HCT116 (cell line): Measurements from ENCODE around the gene SYTL5.

ENCODE experiments used
- CBX3 ChIP-seq: IDR thresholded peaks from 2 replicates; pipeline ENCODE4 v1.6.1; 2012; ENCODE audit warnings: low read depth
- CTCF ChIP-seq, 3 experiments: fragments of 200-600 bp in 1 of 3; sonication (generic) in 1 of 3; IDR thresholded peaks in 2 of 3; conservative IDR thresholded peaks in 1 of 3; 2 replicates each; pipeline ENCODE4 v1.5.1; 2012 to 2017; ENCODE audit warnings: low read depth in 2 of 3, low read length in 2 of 3, antibody characterized with exemption in 1 of 3, borderline replicate concordance in 1 of 3, control low read depth in 1 of 3, mild to moderate bottlenecking in 1 of 3, mixed read lengths in 1 of 3, mixed run types in 1 of 3, moderate library complexity in 1 of 3; ENCODE audit not compliant: insufficient read depth in 1 of 3
- ELF1 ChIP-seq: IDR thresholded peaks from 2 replicates; pipeline ENCODE4 v1.6.1; 2012; ENCODE audit warnings: low read depth, borderline replicate concordance
- EZH2phosphoT487 ChIP-seq: fragments of 200-600 bp; IDR thresholded peaks from 2 replicates; pipeline ENCODE4 v1.6.1; 2018; ENCODE audit warnings: antibody characterized with exemption, borderline replicate concordance
- MAX ChIP-seq: IDR thresholded peaks from 2 replicates; pipeline ENCODE4 v1.6.1; 2012
- POLR2A ChIP-seq: IDR thresholded peaks from 2 replicates; pipeline ENCODE4 v1.7.0; 2011; ENCODE audit warnings: borderline replicate concordance; ENCODE audit not compliant: insufficient read depth, insufficient read length; ENCODE audit errors: extremely low read depth
- ZNF274 ChIP-seq: fragments of 200-500 bp; sonication (Bioruptor generic); IDR thresholded peaks from 2 replicates; pipeline ENCODE4 v1.6.1; 2014; ENCODE audit warnings: mild to moderate bottlenecking, low read depth, low read length, inconsistent platforms

GRCh38 chrX:38142610-38143009 lies 136.3 kb downstream of the SYTL5 start:
- TF ChIP-seq CTCF (IDR thresholded peaks at IDR 0.05 in 2 of 3, conservative IDR thresholded peaks at IDR 0.05 in 1 of 3; ENCODE audit: borderline replicate concordance in 1 of 3, insufficient read depth in 1 of 3, low read depth in 2 of 3, low read length in 2 of 3): no peak
- no peak for TF ChIP-seq CBX3
- TF ChIP-seq EZH2phosphoT487: no peak
- TF ChIP-seq ZNF274: no peak
- no peak for TF ChIP-seq ELF1
- no peak for TF ChIP-seq POLR2A
- TF ChIP-seq MAX: no peak
